Neural cell (in vitro differentiated cells): ENCODE data around the gene NANOS2. TPM values are rescaled to one million over a fixed set of nuclear protein-coding genes. Genes with fewer than 3 reads are reported as not detected.
A peak's percentile ranks its signal among the peaks of the same experiment; 100 is the strongest.

Source experiments
- H2AFZ ChIP-seq: fragments of 200-600, 300-800 bp; sonication (generic), shearing (Covaris generic); 2 replicates; pipeline ENCODE4 v1.6.0; 2014; ENCODE audit warnings: low read depth, mild to moderate bottlenecking, antibody characterized with exemption, low read length, moderate library complexity
- H3F3A ChIP-seq: fragments of 200-600 bp; shearing (Covaris generic); 2 replicates; pipeline ENCODE4 v1.6.1; 2016; ENCODE audit warnings: mild to moderate bottlenecking, moderate library complexity, mixed read lengths, antibody characterized with exemption, low read length; ENCODE audit not compliant: insufficient read depth, poor library complexity, severe bottlenecking
- H3K27ac ChIP-seq: fragments of 200-600, 300-800 bp; sonication (generic), shearing (Covaris generic); 2 replicates; pipeline ENCODE4 v1.5.1; 2014; ENCODE audit warnings: mild to moderate bottlenecking, low read length, moderate library complexity
- H3K27me3 ChIP-seq: fragments of 300-800, 200-600 bp; sonication (generic), shearing (Covaris generic); 2 replicates; pipeline ENCODE4 v1.6.0; 2014; ENCODE audit warnings: mild to moderate bottlenecking, low read depth, low read length, moderate library complexity; ENCODE audit not compliant: insufficient read depth
- H3K36me3 ChIP-seq: fragments of 300-800, 200-600 bp; sonication (generic), shearing (Covaris generic); 2 replicates; pipeline ENCODE4 v1.5.1; 2014; ENCODE audit warnings: mild to moderate bottlenecking, antibody characterized with exemption, low read length, moderate library complexity; ENCODE audit not compliant: insufficient read depth
- H3K4me2 ChIP-seq: fragments of 300-800, 200-600 bp; sonication (generic), shearing (Covaris generic); 2 replicates; pipeline ENCODE4 v1.6.0; 2014; ENCODE audit warnings: mild to moderate bottlenecking, low read length
- H3K4me3 ChIP-seq: fragments of 300-800, 200-600 bp; sonication (generic), shearing (Covaris generic); 2 replicates; pipeline ENCODE4 v1.5.1; 2014; ENCODE audit warnings: mild to moderate bottlenecking, low read length, moderate library complexity
- H3K79me2 ChIP-seq: fragments of 200-600 bp; shearing (Covaris generic); replicated peaks from 2 replicates; pipeline ENCODE4 v1.6.0; 2014; ENCODE audit warnings: mild to moderate bottlenecking, low read length, moderate library complexity; ENCODE audit not compliant: insufficient read depth
- H3K9ac ChIP-seq: fragments of 300-800, 200-600 bp; sonication (generic), shearing (Covaris generic); 2 replicates; pipeline ENCODE4 v1.6.1; 2016; ENCODE audit warnings: mild to moderate bottlenecking, low read length, mixed read lengths
- H3K9me2 ChIP-seq: fragments of 200-600 bp; shearing (Covaris generic); 2 replicates; pipeline ENCODE4 v1.6.1; 2016; ENCODE audit warnings: mild to moderate bottlenecking, low read length, mixed read lengths; ENCODE audit not compliant: insufficient read depth
- H3K9me3 ChIP-seq: fragments of 200-600, 300-800 bp; sonication (generic), shearing (Covaris generic); 2 replicates; pipeline ENCODE4 v1.6.1; 2016; ENCODE audit warnings: mild to moderate bottlenecking, mixed run types, low read length, moderate library complexity, mixed read lengths
- H4K20me1 ChIP-seq: fragments of 200-600 bp; shearing (Covaris generic); 2 replicates; pipeline ENCODE4 v1.6.1; 2016; ENCODE audit warnings: mild to moderate bottlenecking, mixed run types; ENCODE audit not compliant: insufficient read depth
- EP300 ChIP-seq: fragments of 450-650 bp; conservative IDR thresholded peaks from 2 replicates; pipeline ENCODE4 v1.6.1; 2014; ENCODE audit warnings: antibody characterized with exemption, mild to moderate bottlenecking, moderate library complexity; ENCODE audit not compliant: poor library complexity, severe bottlenecking
- EZH2 ChIP-seq: fragments of 200-600, 300-800 bp; shearing (Covaris generic), sonication (generic); IDR thresholded peaks from 2 replicates; pipeline ENCODE4 v1.6.1; 2014; ENCODE audit warnings: antibody characterized with exemption, low read length, borderline replicate concordance, mild to moderate bottlenecking; ENCODE audit not compliant: insufficient read depth, poor library complexity, severe bottlenecking
- MXI1 ChIP-seq: fragments of 450-650 bp; conservative IDR thresholded peaks from 2 replicates; pipeline ENCODE4 v1.6.1; 2014; ENCODE audit warnings: antibody characterized with exemption, mild to moderate bottlenecking; ENCODE audit not compliant: poor library complexity, severe bottlenecking
- POLR2AphosphoS5 ChIP-seq: IDR thresholded peaks from 2 replicates; pipeline ENCODE4 v1.6.1; 2012
- RAD21 ChIP-seq: fragments of 450-650 bp; conservative IDR thresholded peaks from 2 replicates; pipeline ENCODE4 v1.6.1; 2014; ENCODE audit warnings: antibody characterized with exemption, mild to moderate bottlenecking, moderate library complexity
- REST ChIP-seq: IDR thresholded peaks from 2 replicates; pipeline ENCODE4 v1.6.1; 2012; ENCODE audit warnings: borderline replicate concordance
- SMC3 ChIP-seq: fragments of 450-650 bp; conservative IDR thresholded peaks from 2 replicates; pipeline ENCODE4 v1.6.1; 2014; ENCODE audit warnings: antibody characterized with exemption, mild to moderate bottlenecking, moderate library complexity; ENCODE audit not compliant: poor library complexity
- TAF1 ChIP-seq: IDR thresholded peaks from 2 replicates; pipeline ENCODE4 v1.6.1; 2012; ENCODE audit warnings: low read depth
- polyA plus RNA-seq: library from polyadenylated mRNA; depleted of rRNA; stranded (reverse); fragments of >200 nt; gene quantifications from 2 replicates; pipeline ENCODE4 v1.2.3, GENCODE V29; 2014
- TF ChIP-seq, protein P1 (sequence below): fragments of 450-650 bp; IDR thresholded peaks from 2 replicates; pipeline ENCODE4 v1.5.1; 2014; ENCODE audit warnings: antibody characterized with exemption, mild to moderate bottlenecking, moderate library complexity; ENCODE audit not compliant: poor library complexity, severe bottlenecking

Gene NANOS2
- polyA plus RNA-seq, 1 donor from 2014 or later: 0.64 TPM

DNA sequence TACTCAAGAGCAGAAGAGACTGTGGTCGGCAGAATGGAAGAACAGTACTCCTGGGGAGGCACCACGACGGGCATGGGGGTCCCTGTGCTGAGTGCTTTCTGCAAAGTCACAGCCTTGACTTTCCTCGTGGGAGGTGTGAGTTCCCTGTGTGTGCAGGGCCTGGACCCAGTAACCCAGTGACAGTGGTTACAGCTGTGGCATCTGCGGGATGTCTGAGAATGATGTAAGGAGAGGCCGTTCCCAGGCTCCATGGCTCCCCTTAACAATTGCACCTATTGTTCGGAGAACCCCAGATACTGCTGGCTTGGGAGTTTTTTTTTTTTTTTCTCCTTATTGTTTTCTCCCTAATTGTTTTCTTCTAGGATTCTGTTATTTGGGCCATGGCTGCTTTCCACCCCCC lies 5.1 kb upstream of the NANOS2 start:
- TF ChIP-seq POLR2AphosphoS5 (peak; percentile 7), RAD21 (no peak)
- Histone ChIP-seq H3K9me2 (no peaks in the 10 kb centered on the region), H3K9ac (no peak overlapping the region), H3K9me3 (no peaks in the 10 kb centered on the region), H3F3A (no peaks in the 10 kb centered on the region), H3K4me3 (no peak overlapping the region), H3K27ac (no peak overlapping the region), H3K27me3 (no peaks in the 10 kb centered on the region), H3K36me3 (no peaks in the 10 kb centered on the region), H4K20me1 (no peaks in the 10 kb centered on the region), H2AFZ (no peak overlapping the region), H3K79me2 (no peaks in the 10 kb centered on the region), H3K4me2 (no peak overlapping the region)

DNA sequence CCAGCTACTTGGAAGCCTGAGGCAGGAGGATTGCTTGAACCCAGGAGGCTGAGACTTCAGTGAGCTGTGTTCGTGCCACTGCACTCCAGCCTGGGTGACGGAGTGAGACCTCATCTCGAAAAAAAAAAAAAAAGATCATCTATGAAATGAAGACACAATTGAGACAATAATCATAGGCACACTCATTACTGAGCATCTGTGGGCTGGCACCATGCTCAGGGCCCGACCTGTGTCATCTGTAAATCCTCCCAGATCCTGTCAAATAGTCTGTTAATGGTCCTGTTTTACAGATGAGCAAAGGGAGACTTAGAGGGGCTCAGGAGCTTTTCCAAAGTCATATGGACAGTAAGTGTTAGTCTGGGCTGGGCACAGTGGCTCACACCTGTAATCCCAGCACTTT lies 4.1 kb upstream of the NANOS2 start:
- Histone ChIP-seq H4K20me1 (no peaks in the 10 kb centered on the region), H3K9me2 (no peaks in the 10 kb centered on the region), H3K9ac (no peak overlapping the region), H3K4me3 (no peak overlapping the region), H2AFZ (no peak overlapping the region), H3K4me2 (no peak overlapping the region), H3F3A (no peaks in the 10 kb centered on the region), H3K27me3 (no peaks in the 10 kb centered on the region), H3K36me3 (no peaks in the 10 kb centered on the region), H3K9me3 (no peaks in the 10 kb centered on the region), H3K27ac (no peak overlapping the region), H3K79me2 (no peaks in the 10 kb centered on the region)
- TF ChIP-seq EZH2 (no peak), REST (no peak), MXI1 (no peak), TAF1 (no peak)

GRCh38 chr19:45917421-45918091 lies 3.0 kb upstream of the NANOS2 start:
- Histone ChIP-seq H3K79me2 (no peaks in the 10 kb centered on the region), H4K20me1 (no peaks in the 10 kb centered on the region)

More at GRCh38 chr19:45917421-45918091, 3.0 kb upstream of the NANOS2 start:
- no peak overlapping the region for H3K27ac ChIP-seq
- no peak overlapping the region for H3K9ac ChIP-seq
- H3F3A ChIP-seq: no peaks in the 10 kb centered on the region
- no peak overlapping the region for H3K4me3 ChIP-seq
- TF ChIP-seq EZH2 (no peak), SMC3 (no peak), POLR2AphosphoS5 (no peak), REST (no peak), EP300 (no peak), MXI1 (no peak), TAF1 (no peak), RAD21 (no peak)
- TF ChIP-seq, protein P1, sequence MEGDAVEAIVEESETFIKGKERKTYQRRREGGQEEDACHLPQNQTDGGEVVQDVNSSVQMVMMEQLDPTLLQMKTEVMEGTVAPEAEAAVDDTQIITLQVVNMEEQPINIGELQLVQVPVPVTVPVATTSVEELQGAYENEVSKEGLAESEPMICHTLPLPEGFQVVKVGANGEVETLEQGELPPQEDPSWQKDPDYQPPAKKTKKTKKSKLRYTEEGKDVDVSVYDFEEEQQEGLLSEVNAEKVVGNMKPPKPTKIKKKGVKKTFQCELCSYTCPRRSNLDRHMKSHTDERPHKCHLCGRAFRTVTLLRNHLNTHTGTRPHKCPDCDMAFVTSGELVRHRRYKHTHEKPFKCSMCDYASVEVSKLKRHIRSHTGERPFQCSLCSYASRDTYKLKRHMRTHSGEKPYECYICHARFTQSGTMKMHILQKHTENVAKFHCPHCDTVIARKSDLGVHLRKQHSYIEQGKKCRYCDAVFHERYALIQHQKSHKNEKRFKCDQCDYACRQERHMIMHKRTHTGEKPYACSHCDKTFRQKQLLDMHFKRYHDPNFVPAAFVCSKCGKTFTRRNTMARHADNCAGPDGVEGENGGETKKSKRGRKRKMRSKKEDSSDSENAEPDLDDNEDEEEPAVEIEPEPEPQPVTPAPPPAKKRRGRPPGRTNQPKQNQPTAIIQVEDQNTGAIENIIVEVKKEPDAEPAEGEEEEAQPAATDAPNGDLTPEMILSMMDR: no peak
- H3K27me3 ChIP-seq: no peaks in the 10 kb centered on the region
- H2AFZ ChIP-seq: no peak overlapping the region
- H3K9me2 ChIP-seq: no peaks in the 10 kb centered on the region
- no peak overlapping the region for H3K4me2 ChIP-seq
- H3K36me3 ChIP-seq: no peaks in the 10 kb centered on the region
- H3K9me3 ChIP-seq: no peaks in the 10 kb centered on the region
